NCI-H82 treated with DMSO at 0.1 percent for 48 hours (cell line): ENCODE measurements around the gene ANKRD10.

Experiments used
- DNase-seq: peaks from one replicate; lab custom pipeline; 2025; ENCODE audit not compliant: unreplicated experiment; lab: John Stamatoyannopoulos, UW

Gene ANKRD10

GRCh38 chr13:110832205-110832479, 82.7 kb downstream of the ANKRD10 start:
- no peak for DNase-seq

- DNase-seq, result no peak
Measured at GRCh38 chr13:110831437-110832204, 83.2 kb downstream of the ANKRD10 start.

GRCh38 chr13:110830800-110831371, 84.0 kb downstream of the ANKRD10 start:
- DNase-seq, result no peak

- no peak for DNase-seq
Measured at GRCh38 chr13:110830331-110830730, 84.5 kb downstream of the ANKRD10 start.

- no peak for DNase-seq
Measured at GRCh38 chr13:110829486-110829885, 85.4 kb downstream of the ANKRD10 start.

GRCh38 chr13:110828705-110829104, 86.2 kb downstream of the ANKRD10 start:
- DNase-seq, result no peak
